ENCODE measurements around the gene MAPKAP1.

MAPKAP1 gene

GRCh38 chr9:125407974-125408900 lies 298.8 kb downstream of the MAPKAP1 start:
- Histone ChIP-seq H3K27ac (ENCODE audit: low read depth, low read length) (no peak overlapping the region), H3K36me3 (ENCODE audit: control insufficient read depth, low read length) (no peaks in the 10 kb centered on the region), H3K79me2 (ENCODE audit: control insufficient read depth, low read length) (no peaks in the 10 kb centered on the region), H3K9me2 (replicated peaks; ENCODE audit: control insufficient read depth, low read length) (no peaks in the 10 kb centered on the region; the same call in 1 of the 2 replicates), H3K4me1 (ENCODE audit: control insufficient read depth, low read length) (peaks cover 20% of the 10 kb centered on the region), H4K20me1 (ENCODE audit: control insufficient read depth, insufficient read depth, low read depth, low read length) (no peaks in the 10 kb centered on the region), H3K4me3 (ENCODE audit: low read length) (peak overlapping the region; percentile 77), H3F3A (ENCODE audit: control insufficient read depth, insufficient read depth) (no peaks in the 10 kb centered on the region), H3K9me3 (ENCODE audit: control insufficient read depth, insufficient read depth, low read length) (no peaks in the 10 kb centered on the region), H3K4me2 (ENCODE audit: low read length) (peak overlapping the region; percentile 96), H3K27me3 (ENCODE audit: control insufficient read depth, low read length) (peaks cover 3% of the 10 kb centered on the region)
- TF ChIP-seq CTCF (IDR thresholded peaks at IDR 0.05; ENCODE audit: low read depth, low read length, poor library complexity, severe bottlenecking): peak; percentile 87
- no peak for TF ChIP-seq EZH2phosphoT487 (IDR thresholded peaks at IDR 0.05; ENCODE audit: borderline replicate concordance, low read length)

GRCh38 chr9:125407432-125407973 lies 299.5 kb downstream of the MAPKAP1 start:
- Histone ChIP-seq H3F3A (ENCODE audit: control insufficient read depth, insufficient read depth) (no peaks in the 10 kb centered on the region), H3K4me1 (ENCODE audit: control insufficient read depth, low read length) (peaks cover 20% of the 10 kb centered on the region), H3K4me3 (ENCODE audit: low read length) (peak overlapping the region; percentile 77), H3K4me2 (ENCODE audit: low read length) (peak overlapping the region; percentile 96), H3K36me3 (ENCODE audit: control insufficient read depth, low read length) (no peaks in the 10 kb centered on the region), H3K79me2 (ENCODE audit: control insufficient read depth, low read length) (no peaks in the 10 kb centered on the region), H3K27ac (ENCODE audit: low read depth, low read length) (no peak overlapping the region), H4K20me1 (ENCODE audit: control insufficient read depth, insufficient read depth, low read depth, low read length) (no peaks in the 10 kb centered on the region), H3K9me3 (ENCODE audit: control insufficient read depth, insufficient read depth, low read length) (no peaks in the 10 kb centered on the region), H3K27me3 (ENCODE audit: control insufficient read depth, low read length) (peaks cover 3% of the 10 kb centered on the region), H3K9me2 (replicated peaks; ENCODE audit: control insufficient read depth, low read length) (no peaks in the 10 kb centered on the region; the same call in 1 of the 2 replicates)
- no peak for TF ChIP-seq EZH2phosphoT487 (IDR thresholded peaks at IDR 0.05; ENCODE audit: borderline replicate concordance, low read length)
- TF ChIP-seq CTCF (IDR thresholded peaks at IDR 0.05; ENCODE audit: low read depth, low read length, poor library complexity, severe bottlenecking): no peak

- no peaks in the 10 kb centered on the region; the same call in 1 of the 2 replicates for H3K9me2 ChIP-seq (replicated peaks; ENCODE audit: control insufficient read depth, low read length)
Measured at GRCh38 chr9:125406810-125407087, 300.3 kb downstream of the MAPKAP1 start.

More at GRCh38 chr9:125406810-125407087, 300.3 kb downstream of the MAPKAP1 start:
- H3K36me3 ChIP-seq (ENCODE audit: control insufficient read depth, low read length): no peaks in the 10 kb centered on the region
- no peaks in the 10 kb centered on the region for H3K9me3 ChIP-seq (ENCODE audit: control insufficient read depth, insufficient read depth, low read length)
- H3K27ac ChIP-seq (ENCODE audit: low read depth, low read length): no peak overlapping the region
- no peaks in the 10 kb centered on the region for H3K79me2 ChIP-seq (ENCODE audit: control insufficient read depth, low read length)
- H3F3A ChIP-seq (ENCODE audit: control insufficient read depth, insufficient read depth): no peaks in the 10 kb centered on the region
- H3K4me3 ChIP-seq (ENCODE audit: low read length): no peak overlapping the region
- H3K4me1 ChIP-seq (ENCODE audit: control insufficient read depth, low read length): peaks cover 20% of the 10 kb centered on the region
- no peak overlapping the region for H3K4me2 ChIP-seq (ENCODE audit: low read length)
- peaks cover 3% of the 10 kb centered on the region for H3K27me3 ChIP-seq (ENCODE audit: control insufficient read depth, low read length)
- H4K20me1 ChIP-seq (ENCODE audit: control insufficient read depth, insufficient read depth, low read depth, low read length): no peaks in the 10 kb centered on the region
- TF ChIP-seq CTCF (IDR thresholded peaks at IDR 0.05; ENCODE audit: low read depth, low read length, poor library complexity, severe bottlenecking): no peak
- TF ChIP-seq EZH2phosphoT487 (IDR thresholded peaks at IDR 0.05; ENCODE audit: borderline replicate concordance, low read length): no peak
